Pons (tissue), 1 donor: ENCODE results near the gene UBAP1.
"Not testable (repeated sequence)": the region's sequence is repeated elsewhere in the genome, so short reads cannot be mapped to it uniquely, and the experiment has no call there.

Source experiments
- DNase-seq: peaks from one replicate; pipeline ENCODE4 v3.0.0-alpha.2; 2016; ENCODE audit warnings: low spot score

UBAP1 gene

DNA sequence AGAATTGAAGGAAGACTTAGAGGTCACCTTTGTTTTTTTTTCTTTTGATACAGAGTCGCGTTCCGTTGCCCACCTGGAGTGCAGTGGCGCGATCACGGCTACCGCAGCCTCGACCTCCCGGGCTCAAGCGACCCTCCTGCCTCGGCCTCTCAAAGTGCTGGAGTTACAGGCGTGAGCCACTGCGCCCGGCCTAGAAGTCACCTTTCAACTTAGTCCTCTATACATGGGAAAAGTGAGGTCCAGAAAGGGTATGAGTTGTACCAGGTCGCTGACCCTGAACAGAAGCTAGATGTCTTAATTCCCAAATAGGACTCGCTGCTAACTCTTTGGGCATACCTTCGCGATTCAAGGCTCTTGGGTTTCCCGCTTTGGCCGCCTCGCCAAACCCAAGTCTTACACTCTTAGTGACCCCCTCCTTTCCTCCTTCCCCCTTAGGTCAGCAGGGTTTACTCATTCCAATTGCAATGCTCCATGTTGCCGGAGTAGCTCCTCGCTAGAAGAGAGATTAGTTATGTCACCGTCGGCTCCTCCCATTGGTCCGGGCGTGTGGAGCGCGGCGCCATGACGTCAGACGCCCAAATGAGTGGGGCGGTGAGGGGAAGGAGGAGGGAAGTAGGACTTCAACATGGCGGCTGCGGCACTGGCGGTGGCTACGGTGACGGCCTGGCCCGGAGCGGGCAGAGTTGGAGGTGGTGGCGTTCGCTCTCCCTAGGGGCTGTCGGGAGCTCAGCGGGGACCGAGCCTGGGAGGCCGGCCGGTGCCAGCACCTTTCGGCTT is at the start of gene UBAP1:
Gene UBAP1, plus strand, starts transcription at position 608 of the 777 bp plus-strand sequence. CDS start 41,872 bp downstream, outside the sequence.
- DNase-seq = peak; percentile 98

DNA sequence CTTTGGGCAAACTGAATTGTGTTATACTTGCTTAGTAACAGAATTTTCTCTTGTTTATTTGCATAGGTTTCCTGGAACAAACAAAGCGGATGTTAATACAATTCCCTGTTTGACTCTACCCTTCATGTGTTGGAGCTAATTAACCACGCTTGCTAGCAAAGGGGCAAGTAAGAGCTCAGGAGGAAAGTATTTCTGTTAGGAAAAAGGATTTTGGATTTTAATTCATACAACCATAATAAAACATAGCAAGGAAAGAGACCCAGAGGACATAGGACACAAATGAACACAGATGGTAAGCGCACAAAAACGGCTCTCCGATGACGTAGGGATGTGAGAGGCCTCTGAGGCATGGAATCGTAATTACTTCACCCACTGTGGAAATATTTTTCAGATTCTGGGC is 47.3 kb upstream of the UBAP1 start:
- DNase-seq = no peak

DNA sequence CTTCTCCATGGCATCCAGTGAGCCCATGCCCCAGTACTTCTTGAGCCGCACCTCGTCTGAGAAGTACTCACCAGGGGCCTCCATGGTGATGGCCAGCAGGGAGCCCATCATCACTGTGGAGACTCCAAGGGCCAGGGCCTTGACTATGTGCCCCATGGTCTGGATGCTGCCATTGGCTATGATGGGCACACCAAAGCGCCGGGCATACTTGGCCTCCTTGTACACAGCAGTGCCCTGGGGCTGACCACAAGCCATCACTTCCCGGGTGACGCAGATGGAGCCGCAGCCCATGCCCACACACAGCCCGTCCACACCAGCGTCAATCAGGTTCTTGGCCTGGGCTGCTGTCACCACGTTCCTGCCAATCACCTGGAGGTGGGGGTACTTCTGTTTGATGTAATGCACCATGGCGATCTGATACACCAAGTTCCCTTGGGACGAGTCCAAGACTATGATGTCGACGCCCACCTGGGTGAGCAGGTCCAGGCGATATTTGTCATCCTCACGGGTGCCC is 45.4 kb upstream of the UBAP1 start:
- DNase-seq = no peak

DNA sequence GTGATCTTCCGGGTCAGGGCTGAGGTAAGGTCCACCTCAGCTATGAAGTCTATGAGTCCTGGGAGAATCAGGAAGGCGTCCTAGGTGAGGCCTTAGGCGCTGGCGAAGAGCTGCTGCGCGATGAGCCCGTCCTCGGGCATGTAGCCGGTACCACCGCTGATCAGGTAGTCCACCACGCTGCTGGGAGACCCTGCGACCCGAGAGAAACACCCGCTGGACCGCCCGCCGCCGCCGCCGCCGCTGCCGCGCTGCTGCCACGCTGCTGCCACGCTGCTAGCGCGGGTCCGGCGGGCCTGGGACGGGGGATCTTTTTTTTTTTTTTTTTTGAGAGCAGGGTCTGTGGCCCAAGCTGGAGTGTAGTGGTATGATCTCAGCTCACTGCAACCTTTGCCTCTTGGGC is 44.3 kb upstream of the UBAP1 start:
- DNase-seq = no peak

DNA sequence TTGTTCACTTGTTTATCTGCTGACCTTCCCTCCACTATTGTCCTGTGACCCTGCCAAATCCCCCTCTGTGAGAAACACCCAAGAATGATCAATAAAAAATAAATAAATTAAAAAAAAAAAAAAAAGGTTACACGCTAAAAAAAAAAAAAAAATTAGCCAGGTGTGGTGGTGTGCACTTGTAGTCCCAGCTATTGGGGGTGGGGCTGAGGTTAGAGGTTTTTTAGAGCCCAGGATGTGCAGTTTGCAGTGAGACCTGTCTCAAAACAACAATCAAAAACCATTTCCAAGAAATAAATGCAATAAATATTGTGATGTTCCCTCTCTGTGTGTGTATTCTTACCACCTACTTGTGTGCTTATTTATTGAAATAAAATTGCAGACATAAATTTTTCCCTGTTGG is 40.2 kb upstream of the UBAP1 start:
- not testable (repeated sequence) for DNase-seq

DNA sequence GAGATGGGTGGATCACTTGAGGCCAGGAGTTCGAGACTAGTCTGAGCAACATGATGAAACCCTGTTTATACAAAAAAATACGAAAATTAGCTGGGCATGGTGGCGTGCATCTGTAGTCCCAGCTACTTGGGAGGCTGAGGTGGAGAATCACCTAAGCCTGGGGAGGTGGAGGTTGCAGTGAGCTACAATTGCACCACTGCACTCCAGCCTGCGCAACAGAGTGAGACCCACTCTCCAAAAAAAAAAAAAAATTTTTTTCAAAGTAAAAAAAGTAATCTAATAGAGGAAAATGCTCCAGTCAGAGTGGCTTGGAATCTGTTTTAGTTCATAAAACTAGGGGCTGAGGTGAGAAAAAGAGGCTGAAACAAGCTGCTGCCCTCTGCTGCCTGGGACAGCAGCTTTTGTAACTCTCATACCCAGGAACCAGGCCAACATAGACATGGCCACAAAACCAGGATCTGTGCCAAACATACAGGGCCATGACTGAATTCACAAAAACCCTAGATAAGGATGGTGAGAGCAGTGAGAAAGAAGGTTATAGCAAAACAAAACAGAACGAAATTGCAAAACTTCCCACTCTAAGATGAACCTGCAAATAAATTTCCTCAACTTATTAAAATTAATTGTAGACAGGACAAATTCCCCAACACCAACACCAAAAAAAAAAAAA is 39.2 kb upstream of the UBAP1 start:
- peak; percentile 66 for DNase-seq

DNA sequence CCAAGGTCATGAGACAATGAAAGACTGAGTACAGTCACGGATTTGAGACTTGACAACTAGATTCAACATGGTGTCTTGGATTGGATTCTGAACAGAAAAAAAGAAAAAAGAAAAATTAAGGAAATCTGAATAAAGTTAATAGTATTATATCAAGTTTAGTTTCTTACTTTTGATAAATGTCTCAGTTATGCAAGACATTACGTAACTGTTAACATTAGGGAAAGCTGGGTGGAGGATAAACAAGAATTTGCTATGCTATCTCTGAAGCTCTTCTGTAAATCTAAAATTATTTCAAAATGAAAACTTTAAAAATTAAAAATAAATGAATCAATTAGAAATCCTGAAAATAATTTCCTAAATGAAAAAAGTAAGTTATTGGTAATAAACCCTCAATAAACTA is 38.0 kb upstream of the UBAP1 start:
- no peak for DNase-seq

DNA sequence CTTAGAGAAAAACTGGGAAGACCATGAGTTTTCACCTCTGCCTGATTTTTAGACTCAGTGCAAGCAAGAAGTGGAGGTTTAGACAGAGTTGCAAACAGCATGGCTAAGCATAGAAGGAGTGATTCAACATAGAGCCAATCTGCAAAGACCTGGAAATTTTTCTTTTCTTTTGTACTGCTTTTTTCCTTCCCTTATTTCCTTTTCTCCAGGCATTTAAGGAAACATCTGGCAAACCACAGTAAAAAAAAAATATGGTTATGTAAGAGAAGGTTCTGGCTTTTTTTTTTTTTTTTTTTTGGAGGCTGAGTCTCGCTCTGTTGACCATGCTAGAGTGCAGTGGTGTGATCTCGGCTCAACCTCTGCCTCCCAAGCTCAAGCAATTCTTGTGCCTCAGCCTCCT is 35.7 kb upstream of the UBAP1 start:
- no peak for DNase-seq

DNA sequence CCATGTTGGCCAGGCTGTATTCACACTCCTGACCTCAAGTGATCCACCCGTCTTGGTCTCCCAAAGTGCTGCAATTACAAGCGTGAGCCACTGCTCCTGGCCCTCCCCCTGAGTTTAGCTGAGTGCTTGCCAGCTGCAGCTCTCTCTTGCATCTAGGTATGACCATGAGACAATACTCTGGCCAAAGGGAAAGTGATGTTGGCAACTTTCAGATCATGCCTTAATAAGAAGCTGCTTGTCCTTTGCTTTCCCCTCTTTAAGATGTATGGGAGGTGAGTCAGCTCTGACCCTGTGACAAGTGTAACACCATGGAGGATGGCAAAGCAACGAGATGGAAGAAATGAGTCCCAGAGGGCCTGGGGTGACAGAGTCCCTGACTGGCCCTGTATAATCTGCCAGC is 33.7 kb upstream of the UBAP1 start:
- DNase-seq = no peak

DNA sequence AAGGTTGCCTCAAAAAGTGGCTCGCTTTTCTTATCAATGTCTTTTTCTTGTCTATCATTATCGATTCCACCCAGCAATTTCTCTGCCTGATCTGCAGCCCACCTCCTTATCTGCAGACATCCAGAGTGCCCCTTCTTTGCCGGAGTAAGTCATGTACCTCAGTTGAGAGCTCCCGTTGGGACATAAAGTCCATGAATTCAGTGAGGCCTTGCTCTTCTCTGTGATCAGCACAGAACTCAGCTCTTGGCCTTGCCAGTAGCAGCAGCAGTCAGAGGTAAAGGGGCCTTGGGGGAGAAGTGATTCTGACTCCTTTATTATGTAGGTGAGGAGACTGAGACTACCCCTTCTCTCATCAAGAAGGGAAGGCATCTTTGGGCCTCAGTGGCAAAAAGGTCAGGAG is 27.4 kb upstream of the UBAP1 start:
- no peak for DNase-seq

DNA sequence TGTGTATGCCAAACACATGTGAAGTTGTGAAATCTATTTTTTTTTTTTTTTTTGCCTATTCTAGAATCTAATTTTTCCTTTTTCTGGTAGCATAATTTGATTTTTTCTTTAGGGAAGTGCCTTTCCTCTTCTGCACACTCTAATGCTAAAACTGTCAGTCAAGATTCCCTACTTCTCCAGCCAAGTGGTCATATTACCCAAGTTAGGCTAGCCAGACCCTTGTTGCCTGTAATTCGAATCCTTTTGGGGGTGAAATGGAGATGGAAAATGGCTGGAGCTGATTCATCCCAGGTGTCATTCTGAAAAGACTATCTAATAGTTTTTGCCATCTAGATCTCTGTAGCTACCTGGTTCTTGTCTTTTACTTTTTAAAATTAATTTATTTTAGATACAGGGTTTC is 24.8 kb upstream of the UBAP1 start:
- DNase-seq = no peak

DNA sequence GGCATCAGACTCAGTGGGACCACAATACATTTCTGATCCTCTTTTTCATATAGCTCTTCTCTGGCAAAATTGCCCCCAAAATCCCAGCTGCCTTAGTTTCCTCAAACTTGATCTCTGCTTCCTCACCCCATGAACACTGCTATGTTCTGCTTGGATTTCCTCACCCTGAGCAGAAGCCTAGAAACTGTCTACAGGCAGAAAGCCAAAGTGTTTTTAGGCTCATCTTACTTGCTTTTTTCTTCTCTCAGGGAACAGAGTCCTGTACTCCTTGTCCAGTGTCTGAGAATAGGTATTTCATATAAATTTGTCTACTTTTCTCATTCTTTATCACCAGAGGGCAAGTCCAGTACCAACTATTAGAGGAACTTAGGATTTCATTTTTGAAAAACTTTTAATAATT is 21.5 kb upstream of the UBAP1 start:
- no peak for DNase-seq

DNA sequence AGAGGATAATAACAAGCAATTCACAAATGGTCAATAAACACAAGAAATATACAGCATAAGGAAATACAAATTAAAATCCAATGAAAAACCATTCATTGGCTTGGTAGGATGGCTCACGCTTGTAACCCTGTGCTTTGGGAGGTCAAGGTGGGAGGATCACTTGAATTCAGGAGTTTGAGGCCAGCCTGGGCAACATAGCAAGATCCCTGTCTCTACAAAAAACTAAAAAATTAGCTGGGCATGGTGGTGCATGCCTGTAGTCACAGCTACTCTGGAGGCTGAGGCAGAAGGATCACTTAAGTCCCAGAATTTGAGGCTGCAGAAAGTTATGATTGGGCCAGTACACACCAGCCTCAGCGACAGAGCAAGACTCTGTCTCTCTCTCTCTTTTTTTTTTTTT is 20.9 kb upstream of the UBAP1 start:
- no peak for DNase-seq

DNA sequence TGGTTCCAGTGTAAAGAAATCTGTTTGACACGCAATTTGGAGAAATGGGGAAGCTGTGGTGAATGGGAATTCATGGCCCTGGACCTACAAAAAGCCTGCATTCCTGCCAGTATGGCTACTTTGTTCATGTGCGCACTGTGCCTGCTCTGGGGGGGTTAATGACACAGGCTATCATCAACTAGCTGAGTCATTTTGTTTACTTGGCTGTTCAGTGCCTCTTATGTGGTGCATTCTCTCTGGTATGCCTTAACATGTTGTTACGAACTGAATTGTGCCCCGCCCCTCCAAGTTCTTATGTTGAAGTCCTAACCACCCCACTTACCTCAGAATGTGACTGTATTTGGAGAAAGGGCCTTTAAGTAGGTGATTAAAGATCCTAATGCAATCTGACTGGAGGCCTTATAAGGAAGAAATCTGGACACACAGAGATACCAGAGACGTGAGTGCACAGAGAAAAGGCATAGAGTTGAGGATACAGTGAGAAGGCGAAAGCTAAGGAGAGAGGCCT is 20.4 kb upstream of the UBAP1 start:
- DNase-seq = no peak

DNA sequence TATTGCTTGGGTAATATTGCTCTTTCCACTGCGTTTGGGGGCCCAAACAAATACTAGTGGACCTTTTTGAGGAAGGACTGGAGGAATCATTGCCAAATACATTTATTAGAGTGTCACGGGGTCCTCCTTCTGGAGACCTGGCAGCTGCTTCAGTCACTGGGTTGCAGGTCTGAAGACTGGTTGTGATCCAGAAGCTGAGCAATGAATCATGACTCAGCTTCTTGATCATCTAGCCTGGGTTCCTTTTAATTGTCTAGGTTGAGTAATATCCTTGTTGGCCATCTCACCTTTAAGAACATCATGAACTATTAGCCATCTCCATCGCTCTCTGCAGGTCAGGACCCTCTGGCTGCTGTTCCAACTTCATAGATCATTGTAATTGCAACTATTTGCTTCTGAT is 15.4 kb upstream of the UBAP1 start:
- DNase-seq = no peak

DNA sequence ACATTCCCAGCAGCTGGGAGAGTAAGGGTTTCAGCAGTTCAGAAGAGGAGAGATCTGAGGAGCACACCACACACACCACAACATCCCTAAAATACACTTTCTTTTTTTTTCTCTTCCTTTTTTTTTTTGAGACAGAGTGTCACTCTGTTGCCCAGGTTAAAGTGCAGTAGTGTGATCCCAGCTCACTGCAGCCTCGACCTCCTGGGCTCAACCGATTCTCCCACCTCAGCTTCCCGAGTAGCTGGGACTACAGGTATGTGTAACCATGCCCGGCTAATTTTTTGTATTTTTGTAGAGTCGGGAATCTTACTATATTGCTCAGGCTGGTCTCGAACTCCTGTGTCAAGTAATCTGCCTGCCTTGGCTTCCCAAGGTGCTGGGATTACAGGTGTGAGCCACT is 9.7 kb upstream of the UBAP1 start:
- no peak for DNase-seq

DNA sequence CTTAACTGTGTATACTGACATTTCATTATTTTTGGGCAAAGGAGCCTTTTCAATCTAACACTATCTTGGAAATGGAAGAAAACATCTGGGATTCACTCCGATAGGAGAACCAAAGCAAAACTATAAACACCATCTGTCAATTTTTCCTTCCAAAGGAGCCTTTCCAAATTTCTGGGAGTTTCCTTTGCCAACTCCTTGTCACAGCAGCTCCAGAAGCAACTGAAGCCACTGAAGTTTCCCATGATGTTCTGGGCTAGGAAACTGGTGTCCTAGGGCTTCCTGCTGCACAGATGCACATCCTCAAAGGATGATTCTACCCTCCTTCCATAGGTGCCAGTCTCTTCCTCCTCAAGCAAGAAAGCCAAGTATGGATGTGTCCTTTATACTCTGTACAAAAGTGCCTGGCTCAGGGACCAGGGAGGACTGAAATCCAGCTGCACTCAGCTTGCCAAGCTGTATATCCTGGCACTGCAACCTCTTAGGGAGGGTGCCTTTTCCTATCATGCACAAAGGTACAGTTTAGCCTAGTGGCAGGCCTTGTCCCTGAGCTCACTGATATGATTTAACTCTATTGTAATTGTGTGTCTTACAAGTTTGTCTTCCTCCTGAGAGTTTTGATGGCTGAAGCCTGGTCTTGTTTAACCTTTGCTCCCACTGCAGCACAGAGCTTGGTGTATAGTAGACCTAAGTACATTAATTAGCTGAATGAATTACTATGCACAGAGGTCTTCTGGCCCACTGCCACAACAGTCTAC is 8.4 kb upstream of the UBAP1 start:
- no peak for DNase-seq

DNA sequence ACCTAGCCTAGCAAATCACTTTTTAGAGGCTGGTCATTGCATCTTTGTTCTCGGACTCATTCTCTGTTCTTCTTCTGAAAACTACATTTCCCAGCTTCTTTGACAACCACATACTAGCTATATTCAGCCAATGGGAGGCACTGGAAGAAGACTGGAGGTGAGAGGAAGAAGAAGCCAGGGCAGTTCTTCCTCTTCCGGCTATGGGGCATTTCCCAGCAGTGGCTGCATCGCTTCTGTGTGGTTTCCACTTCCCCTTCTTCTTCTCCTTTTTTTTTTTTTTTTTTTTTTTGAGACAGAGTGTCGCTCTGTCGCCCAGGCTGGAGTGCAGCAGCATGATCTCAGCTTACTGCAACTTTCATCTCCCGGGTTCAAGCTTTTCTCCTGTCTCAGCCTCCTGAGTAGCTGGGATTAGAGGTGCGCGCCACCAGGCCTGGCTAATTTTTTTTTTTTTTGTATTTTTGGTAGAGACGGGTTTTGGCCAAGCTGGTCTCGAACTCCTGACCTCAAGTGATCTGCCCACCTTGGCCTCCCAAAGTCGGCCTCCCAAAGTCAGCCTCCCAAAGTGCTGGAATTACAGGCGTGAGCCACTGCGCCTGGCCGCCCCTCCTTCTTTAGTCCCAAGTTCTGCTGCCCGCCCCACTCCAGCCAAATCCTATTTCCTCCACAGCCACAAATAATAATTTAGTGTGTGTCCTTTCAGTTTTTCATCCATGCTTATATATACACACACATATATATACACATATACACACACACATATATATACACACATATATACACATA is 6.9 kb upstream of the UBAP1 start:
- peak; percentile 69 for DNase-seq

DNA sequence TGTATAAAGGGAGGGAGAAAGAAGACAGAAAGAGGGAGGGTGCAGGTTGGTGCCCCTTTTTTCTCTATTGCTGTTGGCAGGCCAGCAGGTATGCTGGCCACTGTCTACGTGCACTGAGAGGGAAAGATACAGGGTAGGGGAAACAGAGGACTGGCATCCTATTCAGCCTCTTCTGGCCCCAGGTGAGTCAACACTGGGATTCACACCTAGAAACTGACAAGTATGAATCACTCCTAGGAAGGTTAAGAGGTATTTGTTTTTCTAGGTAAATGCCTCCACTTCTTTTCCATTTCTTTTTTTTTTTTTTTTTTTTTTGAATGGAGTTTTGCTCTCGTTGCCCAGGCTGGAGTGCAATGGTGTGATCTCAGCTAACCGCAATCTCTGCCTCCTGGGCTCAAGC is 2.8 kb upstream of the UBAP1 start:
- DNase-seq = no peak

DNA sequence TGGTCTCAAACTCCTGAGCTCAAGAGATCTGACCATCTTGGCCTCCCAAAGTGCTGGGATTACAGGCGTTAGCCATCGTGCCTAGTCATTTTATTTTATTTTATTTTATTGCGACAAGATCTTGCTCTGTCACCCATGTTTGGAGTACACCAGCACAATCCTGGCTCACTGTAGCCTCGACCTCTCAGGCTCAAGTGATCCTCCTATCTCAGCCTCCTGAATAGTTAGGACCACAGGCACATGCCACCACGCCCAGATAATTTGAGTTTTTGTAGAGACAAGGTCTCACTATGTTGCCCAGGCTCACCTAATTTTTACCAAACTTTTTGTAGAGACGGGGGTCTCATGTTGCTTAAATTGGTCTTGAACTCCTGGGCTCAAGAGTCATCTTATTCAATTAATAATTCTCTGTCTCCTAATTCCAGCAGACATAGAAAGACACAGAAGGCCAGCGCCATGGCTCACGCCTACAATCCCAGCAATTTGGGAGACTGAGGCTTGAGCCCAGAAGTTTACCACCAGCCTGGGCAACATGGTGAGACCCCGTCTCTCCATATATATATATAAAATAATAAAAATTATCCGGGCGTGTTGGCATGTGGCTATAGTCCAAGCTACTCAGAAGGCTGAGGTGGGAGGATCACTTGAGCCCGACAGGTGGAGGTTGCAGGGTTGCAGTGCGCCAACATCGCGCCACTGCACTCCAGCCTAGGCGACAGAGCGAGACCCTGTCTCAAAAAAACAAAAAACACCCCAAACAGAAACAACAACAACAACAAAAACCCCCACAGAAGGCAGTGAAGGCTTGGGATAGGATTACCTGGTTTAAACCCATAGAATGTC is 1.0 kb upstream of the UBAP1 start:
- no peak for DNase-seq
